ENCODE measurements around the gene MAVS.

Gene MAVS

GRCh38 chr20:3846740-3847428, at the start of gene MAVS:
Gene MAVS (plus strand): TSS chr20:3846834. CDS start chr20:3854625, 7,791 bp downstream.
- DNase-seq, result peak; percentile 72

DNA sequence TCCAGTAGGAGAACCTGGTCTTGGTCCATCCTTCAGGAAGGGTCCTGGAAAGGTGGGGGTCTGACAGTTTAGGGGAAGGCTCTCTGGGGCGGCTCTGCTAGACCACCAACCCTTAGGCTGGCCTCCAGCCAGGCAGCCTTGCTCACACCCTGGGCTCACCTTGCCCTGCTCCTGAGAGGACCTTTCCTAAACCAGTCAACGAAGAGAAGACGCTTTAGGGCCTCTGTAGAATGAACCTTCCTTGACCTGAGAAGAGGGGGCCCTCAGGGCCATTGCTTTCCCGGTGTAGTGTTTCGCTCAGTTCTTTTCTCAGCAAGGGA, 49.4 kb upstream of the MAVS start:
- no peak for DNase-seq

- DNase-seq, result no peak
Observed at GRCh38 chr20:3797592-3798372, 48.9 kb upstream of the MAVS start.

- DNase-seq, result no peak
Observed at GRCh38 chr20:3798373-3798768, 48.3 kb upstream of the MAVS start.

- DNase-seq, result no peak
Observed at GRCh38 chr20:3798908-3799248, 47.8 kb upstream of the MAVS start.

DNA sequence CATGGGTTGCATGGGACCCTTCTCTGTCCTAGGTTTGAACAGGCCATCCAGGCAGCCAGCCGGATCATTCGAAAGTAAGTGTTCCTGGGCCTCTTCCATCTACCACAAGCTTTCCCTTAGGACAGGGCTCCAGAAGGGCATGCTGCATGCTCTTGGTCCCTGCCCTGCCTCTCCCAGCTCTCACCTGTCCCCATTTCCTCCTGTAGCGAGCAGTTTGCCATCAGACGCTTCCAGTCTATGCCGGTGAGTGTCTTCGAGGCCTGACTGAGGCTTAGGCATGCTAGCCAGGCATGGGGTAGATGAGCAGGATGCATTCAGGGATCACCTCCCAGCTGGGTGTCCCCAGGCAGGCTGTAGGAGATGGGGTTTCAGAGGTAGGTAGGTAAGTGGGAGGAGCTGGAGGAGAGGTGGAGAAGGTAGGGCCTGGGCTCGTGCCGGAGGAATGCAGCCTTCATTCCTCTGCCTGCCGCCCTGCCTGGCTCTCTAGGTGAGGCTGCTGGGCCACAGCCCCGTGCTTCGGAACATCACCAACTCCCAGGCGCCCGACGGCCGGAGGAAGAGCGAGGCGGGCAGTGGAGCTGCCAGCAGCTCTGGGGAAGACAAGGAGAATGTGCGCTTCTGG, 46.3 kb upstream of the MAVS start:
- no peak for DNase-seq

DNA sequence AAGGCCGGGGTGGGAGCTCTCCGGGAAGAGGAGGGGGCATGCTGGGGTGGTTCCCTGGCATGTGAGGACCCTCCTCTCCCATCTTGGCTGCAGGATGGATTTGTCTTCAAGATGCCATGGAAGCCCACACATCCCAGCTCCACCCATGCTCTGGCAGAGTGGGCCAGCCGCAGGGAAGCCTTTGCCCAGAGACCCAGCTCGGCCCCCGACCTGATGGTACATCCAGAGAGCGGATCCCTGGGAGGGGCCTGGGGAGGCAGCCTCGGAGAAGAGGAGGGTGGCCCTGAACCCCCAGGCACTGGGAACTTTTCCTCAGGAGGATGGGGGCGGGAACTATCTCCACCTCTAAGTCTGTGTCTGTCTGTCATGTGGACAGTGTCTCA, 45.8 kb upstream of the MAVS start:
- no peak for DNase-seq

DNA sequence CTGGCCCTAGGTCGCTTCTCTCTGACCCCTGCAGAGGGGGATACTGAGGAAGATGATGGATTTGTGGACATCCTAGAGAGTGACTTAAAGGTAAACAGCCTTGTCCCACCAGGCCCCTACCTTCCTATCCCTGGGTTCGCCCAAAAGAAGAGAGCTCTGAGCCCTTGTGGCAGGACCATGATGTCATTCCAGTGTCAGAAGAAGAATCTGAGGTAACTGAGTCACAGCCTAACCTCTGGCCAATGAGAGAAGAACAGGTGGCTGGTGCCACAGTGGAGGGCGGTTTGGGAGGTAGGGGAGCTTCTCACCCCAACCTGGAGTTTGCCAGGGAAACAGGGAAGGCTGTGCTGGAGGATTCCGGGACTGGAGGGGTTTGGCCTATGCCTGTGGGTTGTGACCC, 45.3 kb upstream of the MAVS start:
- DNase-seq, result no peak

- DNase-seq, result no peak
Observed at GRCh38 chr20:3801846-3802245, 44.8 kb upstream of the MAVS start.

DNA sequence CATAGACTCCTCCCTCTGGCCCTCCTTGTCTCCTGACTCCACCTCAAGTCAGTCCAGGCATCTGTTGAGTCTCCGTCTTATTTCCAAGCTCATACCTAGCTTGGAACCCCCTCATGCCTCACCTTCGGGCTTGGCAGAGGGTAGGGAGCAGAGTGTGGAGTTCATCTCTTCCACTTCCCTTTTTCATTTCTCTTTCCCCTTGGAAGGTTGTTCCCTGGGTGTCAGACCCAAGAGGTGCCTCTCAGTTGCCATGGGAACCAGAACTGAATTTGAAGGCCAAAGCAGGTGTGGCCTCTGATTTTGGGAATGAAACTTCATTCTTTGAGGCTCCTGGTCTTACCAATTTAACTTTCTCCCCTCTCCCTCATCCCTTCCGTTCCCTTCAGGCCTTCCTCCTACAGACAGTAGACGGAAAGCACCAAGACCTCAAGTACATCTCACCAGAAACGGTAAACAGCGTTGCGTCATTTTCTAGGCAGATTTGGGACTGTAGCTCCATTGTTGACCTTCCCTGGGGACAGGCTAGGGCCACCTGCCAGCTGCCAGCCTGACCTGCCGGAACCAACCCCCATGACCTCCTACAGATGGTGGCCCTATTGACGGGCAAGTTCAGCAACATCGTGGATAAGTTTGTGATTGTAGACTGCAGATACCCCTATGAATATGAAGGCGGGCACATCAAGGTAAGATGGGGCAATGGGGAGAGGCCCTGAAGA, 44.0 kb upstream of the MAVS start:
- no peak for DNase-seq

DNA sequence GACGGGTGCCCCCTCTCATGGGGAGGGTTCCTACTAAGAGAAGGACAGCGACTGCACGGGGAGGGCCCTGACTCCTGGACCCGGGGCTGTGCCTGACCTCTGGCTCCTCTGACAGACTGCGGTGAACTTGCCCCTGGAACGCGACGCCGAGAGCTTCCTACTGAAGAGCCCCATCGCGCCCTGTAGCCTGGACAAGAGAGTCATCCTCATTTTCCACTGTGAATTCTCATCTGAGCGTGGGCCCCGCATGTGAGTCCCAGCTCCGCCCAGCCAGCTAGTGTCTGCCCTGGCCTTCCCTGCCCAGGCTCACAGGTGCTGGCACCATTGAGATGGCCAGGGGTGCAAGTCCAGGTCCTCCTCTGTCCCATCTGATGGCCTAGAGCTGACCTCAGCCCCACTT, 43.3 kb upstream of the MAVS start:
- no peak for DNase-seq

- no peak for DNase-seq
Observed at GRCh38 chr20:3803854-3804253, 42.8 kb upstream of the MAVS start.

DNA sequence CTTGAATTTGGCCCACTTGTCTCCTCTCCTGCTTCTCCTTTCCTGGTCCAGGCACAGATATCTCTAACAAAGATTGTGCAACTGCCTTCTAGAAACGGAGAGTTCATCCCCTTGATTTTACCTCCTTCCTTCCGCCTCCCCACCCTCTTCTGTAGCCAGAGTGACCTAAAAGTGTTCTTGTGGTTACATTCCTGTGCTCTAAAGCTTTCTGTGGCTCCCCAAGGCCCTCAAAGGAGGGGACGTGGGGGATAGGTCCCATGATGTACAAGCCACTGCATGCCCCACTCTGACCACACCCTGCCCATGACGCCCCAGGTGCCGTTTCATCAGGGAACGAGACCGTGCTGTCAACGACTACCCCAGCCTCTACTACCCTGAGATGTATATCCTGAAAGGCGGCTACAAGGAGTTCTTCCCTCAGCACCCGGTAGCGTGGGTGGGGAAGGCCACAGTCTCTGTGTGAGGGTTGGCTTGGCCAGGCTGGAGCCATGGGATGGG, 42.3 kb upstream of the MAVS start:
- DNase-seq, result no peak

DNA sequence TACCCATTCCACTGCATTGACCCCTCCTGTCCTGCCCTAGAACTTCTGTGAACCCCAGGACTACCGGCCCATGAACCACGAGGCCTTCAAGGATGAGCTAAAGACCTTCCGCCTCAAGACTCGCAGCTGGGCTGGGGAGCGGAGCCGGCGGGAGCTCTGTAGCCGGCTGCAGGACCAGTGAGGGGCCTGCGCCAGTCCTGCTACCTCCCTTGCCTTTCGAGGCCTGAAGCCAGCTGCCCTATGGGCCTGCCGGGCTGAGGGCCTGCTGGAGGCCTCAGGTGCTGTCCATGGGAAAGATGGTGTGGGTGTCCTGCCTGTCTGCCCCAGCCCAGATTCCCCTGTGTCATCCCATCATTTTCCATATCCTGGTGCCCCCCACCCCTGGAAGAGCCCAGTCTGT, 41.9 kb upstream of the MAVS start:
- DNase-seq, result no peak

- no peak for DNase-seq
Observed at GRCh38 chr20:3808544-3808943, 38.1 kb upstream of the MAVS start.

- DNase-seq, result no peak
Observed at GRCh38 chr20:3811467-3812258, 35.0 kb upstream of the MAVS start.

DNA sequence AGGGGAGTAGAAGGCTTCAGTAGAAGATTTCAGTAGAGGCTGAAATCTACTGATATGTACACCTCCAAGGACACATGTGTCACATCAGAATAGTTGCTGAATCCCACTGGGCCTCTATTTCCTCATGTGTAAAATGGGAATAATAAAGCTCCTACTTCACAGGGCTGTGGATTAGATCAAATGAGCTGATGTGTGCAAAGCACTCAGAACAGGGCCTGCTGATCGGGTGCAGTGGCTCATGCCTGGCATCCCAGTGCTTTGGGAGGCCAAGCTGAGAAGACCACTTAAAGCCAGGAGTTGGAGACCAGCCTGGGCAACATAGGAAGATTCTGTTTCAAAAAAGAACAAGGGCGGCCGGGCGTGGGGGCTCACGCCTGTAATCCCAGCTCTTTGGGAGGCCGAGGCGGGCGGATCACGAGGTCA, 34.4 kb upstream of the MAVS start:
- DNase-seq, result no peak

DNA sequence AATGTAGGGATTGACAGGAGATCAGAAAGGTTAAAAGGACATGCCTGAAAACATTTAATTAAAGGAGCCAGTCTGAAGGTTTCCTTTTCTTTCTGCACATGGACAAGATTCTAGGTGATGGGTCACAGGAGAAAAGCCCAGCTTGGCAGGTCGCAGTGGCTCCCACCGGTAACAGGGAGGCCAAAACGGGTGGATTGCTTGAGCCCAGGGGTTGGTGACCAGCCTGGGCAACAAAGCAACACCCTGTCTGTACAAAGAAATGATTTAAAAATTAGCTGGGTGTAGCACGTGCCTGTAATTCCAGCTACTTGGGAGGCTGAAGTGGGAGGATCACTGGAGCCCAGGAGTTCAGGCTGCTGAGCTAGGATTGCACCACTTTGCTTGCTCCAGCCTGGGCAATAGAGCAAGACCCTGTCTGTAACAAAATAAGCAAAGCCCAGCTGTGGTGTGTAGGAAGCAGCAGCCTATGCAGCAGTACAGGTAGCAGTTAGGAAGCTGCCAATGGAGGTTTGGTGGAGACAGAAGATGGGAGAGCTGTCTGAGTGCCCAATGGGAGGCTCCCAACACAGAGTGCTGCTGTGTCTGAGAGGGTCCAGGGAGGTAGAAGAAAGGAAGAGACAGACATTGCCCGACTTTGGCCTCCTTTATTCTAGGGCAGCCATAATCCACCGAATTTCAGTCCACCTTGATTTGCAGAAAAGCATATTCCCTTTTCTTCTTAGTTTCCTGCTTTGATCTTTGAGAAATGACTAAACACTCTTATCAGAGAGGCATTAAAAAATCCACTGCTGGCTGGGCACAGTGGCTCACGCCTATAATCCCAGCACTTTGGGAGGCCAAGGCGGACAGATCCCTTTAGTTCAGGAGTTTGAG, 33.4 kb upstream of the MAVS start:
- DNase-seq, result no peak

- no peak for DNase-seq
Observed at GRCh38 chr20:3813848-3814581, 32.6 kb upstream of the MAVS start.

DNA sequence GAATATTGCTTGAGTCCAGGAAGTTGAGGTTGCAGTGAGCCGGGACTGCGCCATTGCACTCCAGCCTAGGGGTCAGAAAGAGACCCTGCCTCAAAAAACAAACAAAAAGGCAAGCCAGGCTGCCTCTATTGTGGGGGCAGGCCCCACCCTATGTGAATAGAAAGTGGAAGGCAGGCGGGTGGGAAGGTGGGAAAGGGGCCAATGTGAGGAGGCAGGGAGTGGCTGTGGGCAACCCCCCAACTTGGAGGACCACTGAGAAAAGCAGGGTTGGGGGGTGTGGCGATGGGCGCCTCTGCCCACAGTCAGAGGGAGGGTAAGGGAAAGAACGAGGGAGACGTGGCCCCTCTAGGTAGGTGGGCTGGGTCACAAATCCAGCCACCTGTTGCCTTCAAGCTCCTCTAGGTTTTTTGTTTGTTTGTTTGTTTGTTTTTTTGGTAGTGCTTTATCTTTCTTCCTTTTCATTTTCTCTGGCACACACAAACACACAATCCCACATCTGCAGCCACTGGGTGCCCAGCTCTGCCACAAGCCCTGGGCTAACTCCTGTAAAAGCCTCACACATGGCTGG, 31.6 kb upstream of the MAVS start:
- DNase-seq, result no peak

All from NK-92 treated with Interleukin-12 subunit alpha and Interleukin-12 subunit beta, amount 100 ng/mL, for 24 hours (cell line).